ENCODE results near the gene NFYC.
"Not testable (repeated sequence)": the region's sequence is repeated elsewhere in the genome, so short reads cannot be mapped to it uniquely, and the experiment has no call there.

Gene NFYC

GRCh38 chr1:40665335-40666171, 26.0 kb upstream of the NFYC start, which contains the start of gene RIMS3:
RIMS3 (minus strand) TSS chr1:40665682; CDS start chr1:40641925, 23,757 bp downstream.
- DNase-seq = peak; percentile 88

- peak; percentile 81 for DNase-seq
These were observed 22.6 kb upstream of the NFYC start for GRCh38 chr1:40668769-40669525.

GRCh38 chr1:40673452-40673851, 18.1 kb upstream of the NFYC start:
- DNase-seq = no peak

- no peak for DNase-seq
These were observed 15.0 kb upstream of the NFYC start for GRCh38 chr1:40676501-40676900.

GRCh38 chr1:40679165-40679953, 12.1 kb upstream of the NFYC start:
- DNase-seq = no peak

- no peak for DNase-seq
These were observed 6.8 kb upstream of the NFYC start for GRCh38 chr1:40684669-40685068.

- no peak for DNase-seq
These were observed 4.4 kb upstream of the NFYC start for GRCh38 chr1:40687059-40687458.

- no peak for DNase-seq
These were observed 3.8 kb upstream of the NFYC start for GRCh38 chr1:40687661-40688060.

- no peak for DNase-seq
These were observed 1.8 kb upstream of the NFYC start for GRCh38 chr1:40689737-40690136.

GRCh38 chr1:40690771-40691537, 550 bp upstream of the NFYC start:
- DNase-seq = no peak

- peak; percentile 56 for DNase-seq
These were observed 958 bp downstream of the NFYC start for GRCh38 chr1:40692429-40692895.

- no peak for DNase-seq
These were observed 1.9 kb downstream of the NFYC start for GRCh38 chr1:40693425-40693824.

- DNase-seq = no peak
These were observed 2.9 kb downstream of the NFYC start for GRCh38 chr1:40694353-40694874.

- DNase-seq = no peak
These were observed 4.8 kb downstream of the NFYC start for GRCh38 chr1:40696294-40696693.

- no peak for DNase-seq
These were observed 5.9 kb downstream of the NFYC start for GRCh38 chr1:40697436-40697835.

GRCh38 chr1:40699787-40700186, 8.3 kb downstream of the NFYC start:
- DNase-seq = no peak

- DNase-seq = no peak
These were observed 10.2 kb downstream of the NFYC start for GRCh38 chr1:40701684-40702083.

GRCh38 chr1:40702810-40703209, 11.3 kb downstream of the NFYC start:
- not testable (repeated sequence) for DNase-seq

- DNase-seq = no peak
These were observed 11.8 kb downstream of the NFYC start for GRCh38 chr1:40703316-40703715.

GRCh38 chr1:40704817-40705733, 13.6 kb downstream of the NFYC start:
- no peak for DNase-seq

- no peak for DNase-seq
These were observed 15.1 kb downstream of the NFYC start for GRCh38 chr1:40706626-40707025.

Data from islet precursor cell (in vitro differentiated cells).